ENCODE measurements around the gene BLM.
A peak's percentile ranks its signal among the peaks of the same experiment; 100 is the strongest.
"Not testable (repeated sequence)": the region's sequence is repeated elsewhere in the genome, so short reads cannot be mapped to it uniquely, and the experiment has no call there.

Gene BLM

GRCh38 chr15:90839187-90840071 lies 122.3 kb downstream of the BLM start:
- POLR2A ChIA-PET, result interaction anchor here (0.7 kb wide), 1 partner anchor 19 kb away, joined by 3 read pairs; no protein-coding TSS in a partner anchor

GRCh38 chr15:90840157-90840855 lies 123.2 kb downstream of the BLM start:
- no peak for DNase-seq (ENCODE audit: extremely low spot score)
- TF ChIP-seq CTCF (IDR thresholded peaks at IDR 0.05; ENCODE audit: control extremely low read depth, extremely low read depth, low read depth, missing control alignments), result no peak
- ChIA-PET POLR2A (no interaction called here), CTCF (interaction anchor here (0.6 to 1.1 kb wide), 6 partner anchors 10 to 95 kb away, joined by 3 to 4 read pairs (median 4); partner anchors contain the start of gene UNC45A)

More at GRCh38 chr15:90839187-90840071, 122.3 kb downstream of the BLM start:
- CTCF ChIA-PET, result interaction anchor here (0.8 to 1.4 kb wide), 8 partner anchors 9 to 101 kb away, joined by 3 to 4 read pairs (median 3); partner anchors contain the start of gene UNC45A
- DNase-seq (ENCODE audit: extremely low spot score), result peak; percentile 73
- TF ChIP-seq CTCF (IDR thresholded peaks at IDR 0.05; ENCODE audit: control extremely low read depth, extremely low read depth, low read depth, missing control alignments), result no peak

- TF ChIP-seq CTCF (IDR thresholded peaks at IDR 0.05; ENCODE audit: control extremely low read depth, extremely low read depth, low read depth, missing control alignments), result no peak
- CTCF ChIA-PET, result no interaction called here
- POLR2A ChIA-PET, result no interaction called here
- DNase-seq (ENCODE audit: extremely low spot score), result no peak
Measured at GRCh38 chr15:90840954-90841353, 123.8 kb downstream of the BLM start.

GRCh38 chr15:90844696-90845095 lies 127.5 kb downstream of the BLM start:
- CTCF ChIA-PET, result interaction anchor here (1.2 to 1.3 kb wide), 2 partner anchors 41 to 87 kb away, joined by 3 read pairs; partner anchors contain the start of gene HDDC3
- no peak for DNase-seq (ENCODE audit: extremely low spot score)
- no peak for TF ChIP-seq CTCF (IDR thresholded peaks at IDR 0.05; ENCODE audit: control extremely low read depth, extremely low read depth, low read depth, missing control alignments)
- POLR2A ChIA-PET, result no interaction called here

- CTCF ChIA-PET, result interaction anchor here (1.2 kb wide), 1 partner anchor 40 kb away, joined by 3 read pairs; no protein-coding TSS in a partner anchor
- POLR2A ChIA-PET, result no interaction called here
- TF ChIP-seq CTCF (IDR thresholded peaks at IDR 0.05; ENCODE audit: control extremely low read depth, extremely low read depth, low read depth, missing control alignments), result no peak
- peak; percentile 74 for DNase-seq (ENCODE audit: extremely low spot score)
Measured at GRCh38 chr15:90845201-90845949, 128.2 kb downstream of the BLM start.

GRCh38 chr15:90849424-90849823 lies 132.3 kb downstream of the BLM start:
- CTCF ChIA-PET, result interaction anchor here (0.7 to 1.4 kb wide), 3 partner anchors 14 to 151 kb away, joined by 3 read pairs; no protein-coding TSS in a partner anchor

More at GRCh38 chr15:90849424-90849823, 132.3 kb downstream of the BLM start:
- DNase-seq (ENCODE audit: extremely low spot score); POLR2A ChIA-PET: not testable (repeated sequence)
